HCT116 (cell line): ENCODE measurements around the gene CHD8. TPM values are rescaled to one million over a fixed set of nuclear protein-coding genes. Genes with fewer than 3 reads are reported as not detected.
A peak's percentile ranks its signal among the peaks of the same experiment; 100 is the strongest.

Experiments used
- ATF3 ChIP-seq: IDR thresholded peaks from 2 replicates; pipeline ENCODE4 v1.6.1; 2012
- CBX3 ChIP-seq: IDR thresholded peaks from 2 replicates; pipeline ENCODE4 v1.6.1; 2012; ENCODE audit warnings: low read depth
- CTCF ChIP-seq, 3 experiments: fragments of 200-600 bp in 1 of 3; sonication (generic) in 1 of 3; IDR thresholded peaks in 2 of 3; conservative IDR thresholded peaks in 1 of 3; 2 replicates each; pipeline ENCODE4 v1.5.1; 2012 to 2017; ENCODE audit warnings: low read depth in 2 of 3, low read length in 2 of 3, antibody characterized with exemption in 1 of 3, borderline replicate concordance in 1 of 3, control low read depth in 1 of 3, mild to moderate bottlenecking in 1 of 3, mixed read lengths in 1 of 3, mixed run types in 1 of 3, moderate library complexity in 1 of 3; ENCODE audit not compliant: insufficient read depth in 1 of 3
- ELF1 ChIP-seq: IDR thresholded peaks from 2 replicates; pipeline ENCODE4 v1.6.1; 2012; ENCODE audit warnings: low read depth, borderline replicate concordance
- SIN3A ChIP-seq: IDR thresholded peaks from 2 replicates; pipeline ENCODE4 v1.6.1; 2012; ENCODE audit warnings: low read depth
- YY1 ChIP-seq: IDR thresholded peaks from 2 replicates; pipeline ENCODE4 v1.6.1; 2011; ENCODE audit warnings: low read length, low read depth, moderate library complexity, mild to moderate bottlenecking; ENCODE audit not compliant: insufficient replicate concordance; ENCODE audit errors: extremely low read depth
- ZBTB33 ChIP-seq: IDR thresholded peaks from 2 replicates; pipeline ENCODE4 v1.6.1; 2011; ENCODE audit warnings: mild to moderate bottlenecking, low read length, moderate library complexity; ENCODE audit not compliant: insufficient replicate concordance; ENCODE audit errors: extremely low read depth
- ZFX ChIP-seq: fragments of 450-650 bp; IDR thresholded peaks from 2 replicates; pipeline ENCODE4 v1.6.1; 2017
- total RNA-seq: library from RNA; stranded (reverse); gene quantifications from one replicate; pipeline ENCODE4 v1.2.1, GENCODE V29; 2021; ENCODE audit not compliant: unreplicated experiment

CHD8 gene
- total RNA-seq, 1 experiment from 2014 or later, result 46.8 TPM

GRCh38 chr14:21455912-21456667 is at the start of gene CHD8 (continued):
- TF ChIP-seq CTCF (IDR thresholded peaks at IDR 0.05 in 2 of 3, conservative IDR thresholded peaks at IDR 0.05 in 1 of 3; ENCODE audit: borderline replicate concordance in 1 of 3, insufficient read depth in 1 of 3, low read depth in 2 of 3, low read length in 2 of 3) (peak; percentile 57 to 79 (median 62)), YY1 (peak; percentile 93), ZFX (no peak), SIN3A (peak; percentile 59), ATF3 (no peak), ZBTB33 (peak; percentile 62), ELF1 (peak; percentile 94), CBX3 (no peak; the same call in 1 of the 2 replicates)
